ENCODE results near the gene ALG8. TPM values are rescaled to one million over a fixed set of nuclear protein-coding genes. Genes with fewer than 3 reads are reported as not detected.

ALG8 gene
- total RNA-seq, 1 experiment from 2014 or later, result 97.0 TPM

DNA sequence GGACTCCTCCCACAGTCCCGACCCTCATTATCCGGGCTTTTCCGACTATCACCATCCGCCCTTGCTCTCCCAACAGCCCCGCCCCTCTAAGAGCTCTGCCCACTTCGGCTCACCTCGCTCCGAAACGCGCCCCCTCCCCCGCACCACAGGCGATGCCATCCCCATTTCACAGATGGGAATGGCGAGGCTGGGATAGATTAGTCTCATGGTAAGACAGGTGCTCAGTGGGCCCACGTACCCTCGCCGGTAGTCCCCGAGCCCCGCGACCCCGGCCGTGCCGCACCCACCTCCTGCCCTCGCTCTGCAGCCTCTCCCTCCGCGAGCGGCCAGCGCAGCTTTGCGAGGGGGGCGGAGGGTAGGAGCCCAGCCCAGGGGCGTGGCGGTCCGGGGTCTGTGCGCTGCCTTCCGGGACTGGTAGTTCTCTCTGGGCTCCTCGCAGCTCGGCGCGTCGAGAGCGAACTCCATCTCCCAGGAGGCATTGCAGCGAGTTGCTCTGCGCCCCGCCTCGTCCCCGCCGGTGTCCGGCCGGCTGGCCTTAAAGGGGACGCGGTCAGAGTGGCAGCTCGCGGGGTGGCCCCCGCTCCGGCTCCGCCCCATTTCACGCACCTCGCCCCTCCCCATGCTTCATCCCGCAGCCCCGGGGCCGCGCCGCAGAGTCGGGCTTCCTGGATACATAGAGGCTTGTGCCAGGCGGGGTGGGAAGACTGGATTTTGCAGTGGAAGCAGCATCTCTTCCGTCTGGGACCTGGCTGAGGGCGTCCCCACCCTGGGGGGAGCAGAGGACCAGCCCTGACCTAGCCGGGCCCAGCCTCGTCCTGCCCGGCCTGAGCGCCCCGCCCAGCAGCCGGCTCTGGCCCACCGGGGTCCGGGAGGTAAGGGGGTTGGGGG is 49.1 kb upstream of the ALG8 start, which contains the start of the genes KCTD21 and USP35:
TSS of gene KCTD21 (minus strand) at position 341 of the 888 bp plus-strand sequence. CDS start 14,072 bp downstream, outside the sequence.
TSS of gene USP35 (plus strand) at position 634 of the 888 bp plus-strand sequence. CDS start 7,327 bp downstream, outside the sequence.
- intact Hi-C loops (cut with micrococcal nuclease; ENCODE audit: unreplicated experiment) (no loop called here), in situ Hi-C loops (cut with HindIII; ENCODE audit: low pct_unique_long_range_greater_than_20kb, low sequenced_read_pairs) (no loop called here)
- Histone ChIP-seq H3K27ac (ENCODE audit: low read length) (peak within 1 kb of the TSS; percentile 80), H3K9me3 (ENCODE audit: control insufficient read depth, insufficient read depth, low read depth, low read length) (no peaks in the 10 kb centered on the region), H3K27me3 (ENCODE audit: control insufficient read depth, insufficient read depth, low read length) (no peaks in the 10 kb centered on the region), H3K4me3 (ENCODE audit: low read depth in 2 of 2, low read length in 2 of 2) (peak within 1 kb of the TSS; percentile 75 to 89), H3K4me1 (ENCODE audit: control insufficient read depth, insufficient read depth, low read length) (peaks cover 27% of the 10 kb centered on the region), H3K36me3 (ENCODE audit: control insufficient read depth, insufficient read depth, low read length) (no peaks in the 10 kb centered on the region)
- DNase-seq (ENCODE audit: low read depth, low spot score) (peak; percentile 85), ATAC-seq (peak; percentile 98)
- TF ChIP-seq REST (IDR thresholded peaks at IDR 0.05; ENCODE audit: insufficient read depth in 1 of 2, low read depth in 2 of 2, low read length in 1 of 2) (peak in 1 of 2 experiments; percentile 60; a peak in 1 of 4 replicates), POLR2AphosphoS5 (IDR thresholded peaks at IDR 0.05; ENCODE audit: low read depth, low read length) (peak; percentile 84), SIN3A (IDR thresholded peaks at IDR 0.05; ENCODE audit: borderline replicate concordance, insufficient read depth, low read depth, low read length) (peak; percentile 39; the same call in 1 of the 2 replicates), TCF7L2 (IDR thresholded peaks at IDR 0.05; ENCODE audit: low read depth, low read length) (peak; percentile 55), CTCF (IDR thresholded peaks at IDR 0.05) (no peak)
- BruUV-seq (replicated peaks), result no TSS peak
- CTCF ChIA-PET, result no interaction called here
- POLR2A ChIA-PET, result interaction anchor here (0.6 to 0.7 kb wide), 3 partner anchors 29 to 530 kb away, joined by 4 to 13 read pairs (median 6); no protein-coding TSS in a partner anchor

GRCh38 chr11:78187366-78188285 is 48.2 kb upstream of the ALG8 start:
- Histone ChIP-seq H3K27ac (ENCODE audit: low read length) (peak overlapping the region; percentile 80), H3K9me3 (ENCODE audit: control insufficient read depth, insufficient read depth, low read depth, low read length) (no peaks in the 10 kb centered on the region), H3K4me3 (ENCODE audit: low read depth in 2 of 2, low read length in 2 of 2) (peak overlapping the region; percentile 75 to 89), H3K27me3 (ENCODE audit: control insufficient read depth, insufficient read depth, low read length) (no peaks in the 10 kb centered on the region), H3K4me1 (ENCODE audit: control insufficient read depth, insufficient read depth, low read length) (peaks cover 27% of the 10 kb centered on the region), H3K36me3 (ENCODE audit: control insufficient read depth, insufficient read depth, low read length) (no peaks in the 10 kb centered on the region)
- ChIA-PET POLR2A (interaction anchor here (0.6 to 0.7 kb wide), 2 partner anchors 28 to 531 kb away, joined by 4 to 13 read pairs; no protein-coding TSS in a partner anchor), CTCF (interaction anchor here (0.6 kb wide), 1 partner anchor 39 kb away, joined by 4 read pairs; no protein-coding TSS in a partner anchor)
- no TSS peak for BruUV-seq (replicated peaks)
- intact Hi-C loops (cut with micrococcal nuclease; ENCODE audit: unreplicated experiment) (no loop called here), in situ Hi-C loops (cut with HindIII; ENCODE audit: low pct_unique_long_range_greater_than_20kb, low sequenced_read_pairs) (no loop called here)
- ATAC-seq (peak; percentile 6), DNase-seq (ENCODE audit: low read depth, low spot score) (peak; percentile 4)
- TF ChIP-seq SIN3A (IDR thresholded peaks at IDR 0.05; ENCODE audit: borderline replicate concordance, insufficient read depth, low read depth, low read length) (peak; percentile 40; the same call in 1 of the 2 replicates), TCF7L2 (IDR thresholded peaks at IDR 0.05; ENCODE audit: low read depth, low read length) (no peak), REST (IDR thresholded peaks at IDR 0.05; ENCODE audit: insufficient read depth in 1 of 2, low read depth in 2 of 2, low read length in 1 of 2) (no peak)

Data from Panc1 (cell line).